GM23338 (cell line): Measurements from ENCODE around the gene BLOC1S5. TPM values are rescaled to one million over a fixed set of nuclear protein-coding genes. Genes with fewer than 3 reads are reported as not detected.

Source experiments
- ATAC-seq: fragments of 200-7000 bp; cut with Tn5 transposase; 3 replicates; pipeline ENCODE4 v1.9.1; 2020
- DNase-seq: peaks from one replicate; pipeline ENCODE4 v3.0.0-alpha.2; 2015; ENCODE audit warnings: low spot score
- H2AFZ ChIP-seq: fragments of 200-600 bp; sonication (generic); 2 replicates; pipeline ENCODE4 v1.8.0; 2016; ENCODE audit warnings: antibody characterized with exemption, mild to moderate bottlenecking, moderate library complexity
- H3F3A ChIP-seq: fragments of 200-600 bp; sonication (generic); replicated peaks from 2 replicates; pipeline ENCODE4 v1.8.0; 2017; ENCODE audit warnings: antibody characterized with exemption, mixed run types, low read depth
- H3K27ac ChIP-seq: fragments of 200-600 bp; sonication (generic); 2 replicates; pipeline ENCODE4 v1.6.1; 2016; ENCODE audit warnings: low read depth
- H3K27me3 ChIP-seq: fragments of 200-600 bp; sonication (generic); 2 replicates; pipeline ENCODE4 v1.8.0; 2016; ENCODE audit warnings: mild to moderate bottlenecking, mixed run types, moderate library complexity; ENCODE audit not compliant: insufficient read depth
- H3K36me3 ChIP-seq: fragments of 200-600 bp; sonication (generic); 2 replicates; pipeline ENCODE4 v1.8.0; 2016; ENCODE audit warnings: mild to moderate bottlenecking; ENCODE audit not compliant: insufficient read depth
- H3K4me1 ChIP-seq: fragments of 200-600 bp; sonication (generic); 2 replicates; pipeline ENCODE4 v1.8.0; 2016; ENCODE audit warnings: mild to moderate bottlenecking, moderate library complexity; ENCODE audit not compliant: insufficient read depth
- H3K4me2 ChIP-seq: fragments of 200-600 bp; sonication (generic); 2 replicates; pipeline ENCODE4 v1.7.1; 2017; ENCODE audit warnings: mixed run types
- H3K4me3 ChIP-seq: fragments of 200-600 bp; sonication (generic); 2 replicates; pipeline ENCODE4 v1.6.1; 2016; ENCODE audit warnings: mixed run types
- H3K79me2 ChIP-seq: fragments of 200-600 bp; sonication (generic); replicated peaks from 2 replicates; pipeline ENCODE4 v1.8.0; 2017; ENCODE audit warnings: mild to moderate bottlenecking; ENCODE audit not compliant: insufficient read depth
- H3K9me2 ChIP-seq: fragments of 200-600 bp; sonication (generic); 2 replicates; pipeline ENCODE4 v1.8.0; 2017; ENCODE audit not compliant: insufficient read depth
- H4K20me1 ChIP-seq: fragments of 200-600 bp; sonication (generic); replicated peaks from 2 replicates; pipeline ENCODE4 v1.8.0; 2017; ENCODE audit warnings: mild to moderate bottlenecking; ENCODE audit not compliant: insufficient read depth
- H3K27ac Mint-ChIP-seq: 2 replicates; pipeline ENCODE4 v1.8.0; 2020; ENCODE audit warnings: inconsistent platforms, mild to moderate bottlenecking, moderate library complexity, mixed read lengths
- H3K27me3 Mint-ChIP-seq: 3 replicates; pipeline ENCODE4 v1.8.0; 2022; ENCODE audit warnings: low read depth, mild to moderate bottlenecking, moderate library complexity, mixed read lengths, inconsistent platforms; ENCODE audit not compliant: insufficient read depth, poor library complexity
- H3K36me3 Mint-ChIP-seq: 3 replicates; pipeline ENCODE4 v1.8.0; 2021; ENCODE audit warnings: low read depth, mild to moderate bottlenecking, inconsistent platforms, moderate library complexity, mixed read lengths
- H3K4me1 Mint-ChIP-seq: 3 replicates; pipeline ENCODE4 v1.8.0; 2020; ENCODE audit warnings: mild to moderate bottlenecking, inconsistent platforms, mixed read lengths
- H3K4me3 Mint-ChIP-seq: 3 replicates; pipeline ENCODE4 v1.8.0; 2021; ENCODE audit warnings: moderate library complexity, mild to moderate bottlenecking, inconsistent platforms, mixed read lengths
- H3K9me3 Mint-ChIP-seq: 3 replicates; pipeline ENCODE4 v1.8.0; 2020; ENCODE audit warnings: moderate library complexity, mild to moderate bottlenecking, inconsistent platforms, mixed read lengths
- CREB1 ChIP-seq: fragments of 250-450 bp; sonication (Bioruptor Pico); IDR thresholded peaks from 2 replicates; pipeline ENCODE4 v1.5.0; 2020; ENCODE audit warnings: low read depth, mild to moderate bottlenecking, moderate library complexity
- EZH2 ChIP-seq: fragments of 200-600 bp; sonication (generic); IDR thresholded peaks from one replicate; pipeline ENCODE4 v1.8.0; 2017; ENCODE audit warnings: antibody characterized with exemption, mild to moderate bottlenecking, low read depth; ENCODE audit not compliant: unreplicated experiment
- EZH2phosphoT487 ChIP-seq: fragments of 200-600 bp; sonication (generic); IDR thresholded peaks from one replicate; pipeline ENCODE4 v1.8.1; 2018; ENCODE audit warnings: antibody characterized with exemption; ENCODE audit not compliant: unreplicated experiment
- NANOG ChIP-seq: IDR thresholded peaks from 2 replicates; pipeline ENCODE4 v1.6.1; 2016; ENCODE audit warnings: antibody characterized with exemption, borderline replicate concordance
- STAT1 ChIP-seq: IDR thresholded peaks from one replicate; pipeline ENCODE4 v1.6.1; 2016; ENCODE audit warnings: antibody characterized with exemption; ENCODE audit not compliant: unreplicated experiment
- ZNF114 ChIP-seq: fragments of 250-450 bp; sonication (Bioruptor Pico); IDR thresholded peaks from 2 replicates; pipeline ENCODE4 v1.5.0; 2020; ENCODE audit warnings: mild to moderate bottlenecking, moderate library complexity
- ZNF331 ChIP-seq: fragments of 250-450 bp; sonication (Bioruptor Pico); IDR thresholded peaks from 2 replicates; pipeline ENCODE4 v1.5.0; 2020; ENCODE audit warnings: low read depth, mild to moderate bottlenecking, moderate library complexity
- polyA plus RNA-seq: library from polyadenylated mRNA; unstranded; fragments of >200 nt; fragmentation: Nextera tagmentation; extraction: Ambion mirVana; gene quantifications from 2 replicates; pipeline ENCODE4 v1.2.1, GENCODE V29; 2016
- total RNA-seq: library from RNA; depleted of rRNA; stranded (reverse); fragments of >200 nt; shearing (Covaris generic); gene quantifications from 2 replicates; pipeline ENCODE4 v1.2.3, GENCODE V29; 2014
- TF ChIP-seq, protein P1 (sequence below): IDR thresholded peaks from one replicate; pipeline ENCODE4 v1.6.1; 2018; ENCODE audit warnings: antibody characterized with exemption; ENCODE audit not compliant: unreplicated experiment
- TF ChIP-seq, protein P2 (sequence below): fragments of 250-450 bp; sonication (Bioruptor Pico); IDR thresholded peaks from 2 replicates; pipeline ENCODE4 v1.5.0; 2020; ENCODE audit warnings: mild to moderate bottlenecking, moderate library complexity
- TF ChIP-seq, protein P3 (sequence below), 2 experiments: fragments of 200-600 bp in 1 of 2; sonication (generic) in 1 of 2; conservative IDR thresholded peaks; 2 replicates each; pipeline versions ENCODE4 v1.5.1 to v1.6.1; 2016 to 2017; ENCODE audit warnings: antibody characterized with exemption in 2 of 2, low read depth in 2 of 2, mild to moderate bottlenecking in 2 of 2, moderate library complexity in 1 of 2

BLOC1S5 gene
- total and polyA plus RNA-seq, 2 experiments from 2014 or later, result 14.9 to 16.6 TPM

DNA sequence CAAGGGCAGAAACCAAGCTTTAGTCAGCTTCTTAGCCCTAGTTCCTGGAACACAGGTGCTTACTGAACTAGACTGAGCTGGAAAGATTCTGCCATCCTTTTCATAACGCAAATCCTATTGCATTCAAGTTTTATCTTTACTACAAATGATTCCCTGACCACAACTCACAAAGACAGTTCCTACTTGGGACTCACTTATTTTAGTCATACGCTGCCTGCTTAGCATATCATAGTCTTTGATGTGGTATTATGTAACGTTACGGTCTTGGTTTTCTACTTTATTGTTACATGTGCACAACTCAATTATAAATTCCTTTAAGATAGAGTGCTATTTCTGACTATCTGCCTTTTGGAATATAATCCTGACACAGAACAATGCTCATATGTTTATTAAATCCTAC is 59.1 kb downstream of the BLOC1S5 start (continued):
- TF ChIP-seq, protein P1, sequence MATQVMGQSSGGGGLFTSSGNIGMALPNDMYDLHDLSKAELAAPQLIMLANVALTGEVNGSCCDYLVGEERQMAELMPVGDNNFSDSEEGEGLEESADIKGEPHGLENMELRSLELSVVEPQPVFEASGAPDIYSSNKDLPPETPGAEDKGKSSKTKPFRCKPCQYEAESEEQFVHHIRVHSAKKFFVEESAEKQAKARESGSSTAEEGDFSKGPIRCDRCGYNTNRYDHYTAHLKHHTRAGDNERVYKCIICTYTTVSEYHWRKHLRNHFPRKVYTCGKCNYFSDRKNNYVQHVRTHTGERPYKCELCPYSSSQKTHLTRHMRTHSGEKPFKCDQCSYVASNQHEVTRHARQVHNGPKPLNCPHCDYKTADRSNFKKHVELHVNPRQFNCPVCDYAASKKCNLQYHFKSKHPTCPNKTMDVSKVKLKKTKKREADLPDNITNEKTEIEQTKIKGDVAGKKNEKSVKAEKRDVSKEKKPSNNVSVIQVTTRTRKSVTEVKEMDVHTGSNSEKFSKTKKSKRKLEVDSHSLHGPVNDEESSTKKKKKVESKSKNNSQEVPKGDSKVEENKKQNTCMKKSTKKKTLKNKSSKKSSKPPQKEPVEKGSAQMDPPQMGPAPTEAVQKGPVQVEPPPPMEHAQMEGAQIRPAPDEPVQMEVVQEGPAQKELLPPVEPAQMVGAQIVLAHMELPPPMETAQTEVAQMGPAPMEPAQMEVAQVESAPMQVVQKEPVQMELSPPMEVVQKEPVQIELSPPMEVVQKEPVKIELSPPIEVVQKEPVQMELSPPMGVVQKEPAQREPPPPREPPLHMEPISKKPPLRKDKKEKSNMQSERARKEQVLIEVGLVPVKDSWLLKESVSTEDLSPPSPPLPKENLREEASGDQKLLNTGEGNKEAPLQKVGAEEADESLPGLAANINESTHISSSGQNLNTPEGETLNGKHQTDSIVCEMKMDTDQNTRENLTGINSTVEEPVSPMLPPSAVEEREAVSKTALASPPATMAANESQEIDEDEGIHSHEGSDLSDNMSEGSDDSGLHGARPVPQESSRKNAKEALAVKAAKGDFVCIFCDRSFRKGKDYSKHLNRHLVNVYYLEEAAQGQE, result no peak

DNA sequence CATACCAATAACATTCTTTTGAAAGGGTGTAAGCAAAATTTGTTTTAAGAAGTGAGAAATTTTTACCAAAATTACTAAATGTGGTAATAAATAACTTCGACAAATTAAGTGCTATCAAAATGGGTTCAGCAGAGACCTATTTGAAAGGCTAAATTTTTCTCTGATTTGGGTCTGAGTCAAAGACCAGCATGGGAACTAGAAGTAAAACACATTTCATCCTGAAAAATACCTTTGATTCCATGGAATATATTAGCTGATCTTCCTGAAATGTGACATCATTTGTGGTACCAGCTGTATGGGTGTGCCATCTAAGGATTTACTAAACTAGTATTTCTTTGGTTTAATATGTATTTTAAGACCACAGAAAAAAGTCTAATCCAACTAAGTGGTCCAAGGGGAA is 63.6 kb downstream of the BLOC1S5 start:
- H3K36me3 ChIP-seq, result no peaks in the 10 kb centered on the region
- no peak for ATAC-seq
- Mint-ChIP-seq H3K27ac (no peak overlapping the region), H3K36me3 (no peaks in the 10 kb centered on the region), H3K9me3 (no peaks in the 10 kb centered on the region), H3K27me3 (no peaks in the 10 kb centered on the region), H3K4me3 (no peak overlapping the region), H3K4me1 (no peaks in the 10 kb centered on the region; the same call in 2 of the 3 replicates)
- no peak overlapping the region for H3K4me3 ChIP-seq
- no peak for DNase-seq
- no peak overlapping the region for H3K4me2 ChIP-seq
- H2AFZ ChIP-seq, result no peak overlapping the region
- H4K20me1 ChIP-seq, result 0 out of 2 replicates have a peak, but pooled peaks cover 3% of the 10 kb centered on the region
- no peaks in the 10 kb centered on the region for H3K9me2 ChIP-seq
- no peaks in the 10 kb centered on the region for H3K27me3 ChIP-seq
- no peaks in the 10 kb centered on the region for H3K79me2 ChIP-seq
- H3F3A ChIP-seq, result no peaks in the 10 kb centered on the region
- H3K27ac ChIP-seq, result no peak overlapping the region
- no peaks in the 10 kb centered on the region for H3K4me1 ChIP-seq
- no peak for TF ChIP-seq EZH2
- no peak for TF ChIP-seq ZNF114
- no peak for TF ChIP-seq EZH2phosphoT487
- TF ChIP-seq NANOG, result no peak
- TF ChIP-seq ZNF331 (CRISPR knock-in tag), result no peak
- TF ChIP-seq, protein P2, sequence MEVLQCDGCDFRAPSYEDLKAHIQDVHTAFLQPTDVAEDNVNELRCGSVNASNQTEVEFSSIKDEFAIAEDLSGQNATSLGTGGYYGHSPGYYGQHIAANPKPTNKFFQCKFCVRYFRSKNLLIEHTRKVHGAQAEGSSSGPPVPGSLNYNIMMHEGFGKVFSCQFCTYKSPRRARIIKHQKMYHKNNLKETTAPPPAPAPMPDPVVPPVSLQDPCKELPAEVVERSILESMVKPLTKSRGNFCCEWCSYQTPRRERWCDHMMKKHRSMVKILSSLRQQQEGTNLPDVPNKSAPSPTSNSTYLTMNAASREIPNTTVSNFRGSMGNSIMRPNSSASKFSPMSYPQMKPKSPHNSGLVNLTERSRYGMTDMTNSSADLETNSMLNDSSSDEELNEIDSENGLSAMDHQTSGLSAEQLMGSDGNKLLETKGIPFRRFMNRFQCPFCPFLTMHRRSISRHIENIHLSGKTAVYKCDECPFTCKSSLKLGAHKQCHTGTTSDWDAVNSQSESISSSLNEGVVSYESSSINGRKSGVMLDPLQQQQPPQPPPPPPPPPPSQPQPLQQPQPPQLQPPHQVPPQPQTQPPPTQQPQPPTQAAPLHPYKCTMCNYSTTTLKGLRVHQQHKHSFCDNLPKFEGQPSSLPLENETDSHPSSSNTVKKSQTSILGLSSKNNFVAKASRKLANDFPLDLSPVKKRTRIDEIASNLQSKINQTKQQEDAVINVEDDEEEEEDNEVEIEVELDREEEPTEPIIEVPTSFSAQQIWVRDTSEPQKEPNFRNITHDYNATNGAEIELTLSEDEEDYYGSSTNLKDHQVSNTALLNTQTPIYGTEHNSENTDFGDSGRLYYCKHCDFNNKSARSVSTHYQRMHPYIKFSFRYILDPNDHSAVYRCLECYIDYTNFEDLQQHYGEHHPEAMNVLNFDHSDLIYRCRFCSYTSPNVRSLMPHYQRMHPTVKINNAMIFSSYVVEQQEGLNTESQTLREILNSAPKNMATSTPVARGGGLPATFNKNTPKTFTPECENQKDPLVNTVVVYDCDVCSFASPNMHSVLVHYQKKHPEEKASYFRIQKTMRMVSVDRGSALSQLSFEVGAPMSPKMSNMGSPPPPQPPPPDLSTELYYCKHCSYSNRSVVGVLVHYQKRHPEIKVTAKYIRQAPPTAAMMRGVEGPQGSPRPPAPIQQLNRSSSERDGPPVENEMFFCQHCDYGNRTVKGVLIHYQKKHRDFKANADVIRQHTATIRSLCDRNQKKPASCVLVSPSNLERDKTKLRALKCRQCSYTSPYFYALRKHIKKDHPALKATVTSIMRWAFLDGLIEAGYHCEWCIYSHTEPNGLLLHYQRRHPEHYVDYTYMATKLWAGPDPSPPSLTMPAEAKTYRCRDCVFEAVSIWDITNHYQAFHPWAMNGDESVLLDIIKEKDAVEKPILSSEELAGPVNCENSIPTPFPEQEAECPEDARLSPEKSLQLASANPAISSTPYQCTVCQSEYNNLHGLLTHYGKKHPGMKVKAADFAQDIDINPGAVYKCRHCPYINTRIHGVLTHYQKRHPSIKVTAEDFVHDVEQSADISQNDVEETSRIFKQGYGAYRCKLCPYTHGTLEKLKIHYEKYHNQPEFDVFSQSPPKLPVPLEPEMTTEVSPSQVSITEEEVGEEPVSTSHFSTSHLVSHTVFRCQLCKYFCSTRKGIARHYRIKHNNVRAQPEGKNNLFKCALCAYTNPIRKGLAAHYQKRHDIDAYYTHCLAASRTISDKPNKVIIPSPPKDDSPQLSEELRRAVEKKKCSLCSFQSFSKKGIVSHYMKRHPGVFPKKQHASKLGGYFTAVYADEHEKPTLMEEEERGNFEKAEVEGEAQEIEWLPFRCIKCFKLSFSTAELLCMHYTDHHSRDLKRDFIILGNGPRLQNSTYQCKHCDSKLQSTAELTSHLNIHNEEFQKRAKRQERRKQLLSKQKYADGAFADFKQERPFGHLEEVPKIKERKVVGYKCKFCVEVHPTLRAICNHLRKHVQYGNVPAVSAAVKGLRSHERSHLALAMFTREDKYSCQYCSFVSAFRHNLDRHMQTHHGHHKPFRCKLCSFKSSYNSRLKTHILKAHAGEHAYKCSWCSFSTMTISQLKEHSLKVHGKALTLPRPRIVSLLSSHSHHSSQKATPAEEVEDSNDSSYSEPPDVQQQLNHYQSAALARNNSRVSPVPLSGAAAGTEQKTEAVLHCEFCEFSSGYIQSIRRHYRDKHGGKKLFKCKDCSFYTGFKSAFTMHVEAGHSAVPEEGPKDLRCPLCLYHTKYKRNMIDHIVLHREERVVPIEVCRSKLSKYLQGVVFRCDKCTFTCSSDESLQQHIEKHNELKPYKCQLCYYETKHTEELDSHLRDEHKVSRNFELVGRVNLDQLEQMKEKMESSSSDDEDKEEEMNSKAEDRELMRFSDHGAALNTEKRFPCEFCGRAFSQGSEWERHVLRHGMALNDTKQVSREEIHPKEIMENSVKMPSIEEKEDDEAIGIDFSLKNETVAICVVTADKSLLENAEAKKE (CRISPR knock-in tag), result no peak
- TF ChIP-seq CREB1, result no peak
- no peak for TF ChIP-seq STAT1
- TF ChIP-seq, protein P3, sequence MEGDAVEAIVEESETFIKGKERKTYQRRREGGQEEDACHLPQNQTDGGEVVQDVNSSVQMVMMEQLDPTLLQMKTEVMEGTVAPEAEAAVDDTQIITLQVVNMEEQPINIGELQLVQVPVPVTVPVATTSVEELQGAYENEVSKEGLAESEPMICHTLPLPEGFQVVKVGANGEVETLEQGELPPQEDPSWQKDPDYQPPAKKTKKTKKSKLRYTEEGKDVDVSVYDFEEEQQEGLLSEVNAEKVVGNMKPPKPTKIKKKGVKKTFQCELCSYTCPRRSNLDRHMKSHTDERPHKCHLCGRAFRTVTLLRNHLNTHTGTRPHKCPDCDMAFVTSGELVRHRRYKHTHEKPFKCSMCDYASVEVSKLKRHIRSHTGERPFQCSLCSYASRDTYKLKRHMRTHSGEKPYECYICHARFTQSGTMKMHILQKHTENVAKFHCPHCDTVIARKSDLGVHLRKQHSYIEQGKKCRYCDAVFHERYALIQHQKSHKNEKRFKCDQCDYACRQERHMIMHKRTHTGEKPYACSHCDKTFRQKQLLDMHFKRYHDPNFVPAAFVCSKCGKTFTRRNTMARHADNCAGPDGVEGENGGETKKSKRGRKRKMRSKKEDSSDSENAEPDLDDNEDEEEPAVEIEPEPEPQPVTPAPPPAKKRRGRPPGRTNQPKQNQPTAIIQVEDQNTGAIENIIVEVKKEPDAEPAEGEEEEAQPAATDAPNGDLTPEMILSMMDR (conservative IDR thresholded peaks at IDR 0.05; ENCODE audit: low read depth in 2 of 2), result no peak
- TF ChIP-seq, protein P1, result no peak
